HCT116 (cell line): Measurements from ENCODE around the gene SUCLG2. TPM values are rescaled to one million over a fixed set of nuclear protein-coding genes. Genes with fewer than 3 reads are reported as not detected.

ENCODE experiments used
- ATAC-seq: fragments of 200-7000 bp; cut with Tn5 transposase; 2 replicates; pipeline ENCODE4 v1.9.1; 2020; ENCODE audit warnings: mild to moderate bottlenecking, moderate library complexity
- BruUV-seq: library from RNA; stranded (reverse); fragments of 400-500 nt; replicated peaks from 2 replicates; lab custom pipeline; 2021; lab: Mats Ljungman, UMichigan
- CTCF ChIA-PET: fragments of 300-600 bp; sonication (Branson Sonifier 250); formaldehyde crosslinking; loops from one replicate; lab custom pipeline; 2021; ENCODE audit warnings: antibody characterized with exemption; lab: Charles Lee
- POLR2A ChIA-PET: fragments of 300-600, 350-600 bp; sonication (Branson Sonifier 250); formaldehyde crosslinking; loops from one replicate; lab custom pipeline; 2021; ENCODE audit warnings: antibody characterized with exemption; lab: Charles Lee
- RAD21 ChIA-PET, 2 experiments: fragments of 300-600 bp; sonication (Branson Sonifier 250); formaldehyde crosslinking; loops; one replicate each; lab custom pipeline; 2023; ENCODE audit warnings: low total read pairs in 2 of 2; ENCODE audit not compliant: uncharacterized antibody in 2 of 2, unreplicated experiment in 2 of 2, low non-redundant PET in 1 of 2; lab: Charles Lee
- DNase-seq: peaks from one replicate; pipeline ENCODE4 v3.0.0-alpha.2; 2010; ENCODE audit warnings: low read depth, low spot score
- H2AFZ ChIP-seq: fragments of 200-600 bp; shearing (Covaris generic), sonication (generic); 2 replicates; pipeline ENCODE4 v1.6.1; 2017; ENCODE audit warnings: low read depth, mixed run types, mixed read lengths, antibody characterized with exemption, low read length; ENCODE audit not compliant: poor library complexity, severe bottlenecking
- H3K27ac ChIP-seq: 2 replicates; pipeline ENCODE4 v1.5.1; 2012; ENCODE audit warnings: low read depth, low read length
- H3K27me3 ChIP-seq: fragments of 200-600 bp; sonication (generic); 2 replicates; pipeline ENCODE4 v1.6.1; 2016; ENCODE audit warnings: mixed run types, low read length, mixed read lengths; ENCODE audit not compliant: insufficient read depth
- H3K36me3 ChIP-seq, 2 experiments: fragments of 200-500 bp in 1 of 2; fragments of 200-600 bp in 1 of 2; sonication (Bioruptor generic) in 1 of 2; sonication (generic) in 1 of 2; 2 replicates each; pipeline versions ENCODE4 v1.5.1 to v1.6.1; 2014 to 2016; ENCODE audit warnings: low read length in 2 of 2, inconsistent platforms in 1 of 2, mixed read lengths in 1 of 2, mixed run types in 1 of 2; ENCODE audit not compliant: insufficient read depth in 2 of 2, control insufficient read depth in 1 of 2
- H3K4me1 ChIP-seq, 2 experiments: fragments of 200-600 bp in 1 of 2; sonication (generic) in 1 of 2; 2 replicates each; pipeline versions ENCODE4 v1.5.1 to v1.6.1; 2012 to 2017; ENCODE audit warnings: low read length in 2 of 2, inconsistent platforms in 1 of 2, mild to moderate bottlenecking in 1 of 2, mixed read lengths in 1 of 2, mixed run types in 1 of 2, moderate library complexity in 1 of 2; ENCODE audit not compliant: insufficient read depth in 2 of 2, control insufficient read depth in 1 of 2
- H3K4me2 ChIP-seq: fragments of 200-600 bp; sonication (generic); 2 replicates; pipeline ENCODE4 v1.6.1; 2017; ENCODE audit warnings: mixed run types, low read length, mixed read lengths
- H3K4me3 ChIP-seq, 2 experiments: fragments of 200-600 bp in 1 of 2; sonication (generic) in 1 of 2; replicated peaks in 1 of 2; 2 replicates each; pipeline ENCODE4 v1.5.1; 2011 to 2016; ENCODE audit warnings: low read length in 2 of 2, control low read depth in 1 of 2, low read depth in 1 of 2, mild to moderate bottlenecking in 1 of 2, mixed read lengths in 1 of 2, mixed run types in 1 of 2
- H3K79me2 ChIP-seq: fragments of 200-600 bp; sonication (generic); 2 replicates; pipeline ENCODE4 v1.6.1; 2017; ENCODE audit warnings: mild to moderate bottlenecking, mixed run types, low read length, moderate library complexity, mixed read lengths; ENCODE audit not compliant: insufficient read depth
- H3K9ac ChIP-seq: fragments of 200-600 bp; sonication (generic); 2 replicates; pipeline ENCODE4 v1.6.1; 2016; ENCODE audit warnings: low read length, mixed read lengths
- H3K9me2 ChIP-seq: fragments of 200-600 bp; sonication (generic), shearing (Covaris generic); 2 replicates; pipeline ENCODE4 v1.6.1; 2017; ENCODE audit warnings: mixed run types, mild to moderate bottlenecking, moderate library complexity; ENCODE audit not compliant: insufficient read depth
- H3K9me3 ChIP-seq, 2 experiments: fragments of 200-500 bp in 1 of 2; fragments of 200-600 bp in 1 of 2; sonication (Bioruptor generic) in 1 of 2; sonication (generic) in 1 of 2; 2 replicates each; pipeline ENCODE4 v1.6.1; 2014 to 2017; ENCODE audit warnings: low read length in 2 of 2, mixed read lengths in 2 of 2, inconsistent platforms in 1 of 2, low read depth in 1 of 2, mild to moderate bottlenecking in 1 of 2, mixed run types in 1 of 2, moderate library complexity in 1 of 2; ENCODE audit not compliant: control insufficient read depth in 1 of 2, insufficient read depth in 1 of 2
- H4K20me1 ChIP-seq: fragments of 200-600 bp; sonication (generic), shearing (Covaris generic); 2 replicates; pipeline ENCODE4 v1.6.1; 2017; ENCODE audit warnings: mixed run types, mild to moderate bottlenecking, moderate library complexity; ENCODE audit not compliant: insufficient read depth
- ATF3 ChIP-seq: IDR thresholded peaks from 2 replicates; pipeline ENCODE4 v1.6.1; 2012
- CTCF ChIP-seq, 3 experiments: fragments of 200-600 bp in 1 of 3; sonication (generic) in 1 of 3; IDR thresholded peaks in 2 of 3; conservative IDR thresholded peaks in 1 of 3; 2 replicates each; pipeline ENCODE4 v1.5.1; 2012 to 2017; ENCODE audit warnings: low read depth in 2 of 3, low read length in 2 of 3, antibody characterized with exemption in 1 of 3, borderline replicate concordance in 1 of 3, control low read depth in 1 of 3, mild to moderate bottlenecking in 1 of 3, mixed read lengths in 1 of 3, mixed run types in 1 of 3, moderate library complexity in 1 of 3; ENCODE audit not compliant: insufficient read depth in 1 of 3
- EZH2 ChIP-seq: fragments of 200-600 bp; sonication (generic); IDR thresholded peaks from 2 replicates; pipeline ENCODE4 v1.6.1; 2017; ENCODE audit warnings: antibody characterized with exemption, mixed run types
- EZH2phosphoT487 ChIP-seq: fragments of 200-600 bp; IDR thresholded peaks from 2 replicates; pipeline ENCODE4 v1.6.1; 2018; ENCODE audit warnings: antibody characterized with exemption, borderline replicate concordance
- JUND ChIP-seq: IDR thresholded peaks from 2 replicates; pipeline ENCODE4 v1.6.1; 2012
- POLR2A ChIP-seq: IDR thresholded peaks from 2 replicates; pipeline ENCODE4 v1.7.0; 2011; ENCODE audit warnings: borderline replicate concordance; ENCODE audit not compliant: insufficient read depth, insufficient read length; ENCODE audit errors: extremely low read depth
- RAD21 ChIP-seq: IDR thresholded peaks from 2 replicates; pipeline ENCODE4 v1.6.1; 2012; ENCODE audit warnings: low read depth, mild to moderate bottlenecking
- REST ChIP-seq: IDR thresholded peaks from 2 replicates; pipeline ENCODE4 v1.6.1; 2012; ENCODE audit warnings: low read depth
- SIN3A ChIP-seq: IDR thresholded peaks from 2 replicates; pipeline ENCODE4 v1.6.1; 2012; ENCODE audit warnings: low read depth
- SP1 ChIP-seq: IDR thresholded peaks from 2 replicates; pipeline ENCODE4 v1.6.1; 2012; ENCODE audit warnings: low read depth
- TCF7L2 ChIP-seq: IDR thresholded peaks from 2 replicates; pipeline ENCODE4 v1.7.0; 2011; ENCODE audit warnings: borderline replicate concordance, inconsistent platforms; ENCODE audit not compliant: insufficient read depth, insufficient read length; ENCODE audit errors: extremely low read depth
- YY1 ChIP-seq: IDR thresholded peaks from 2 replicates; pipeline ENCODE4 v1.6.1; 2011; ENCODE audit warnings: low read length, low read depth, moderate library complexity, mild to moderate bottlenecking; ENCODE audit not compliant: insufficient replicate concordance; ENCODE audit errors: extremely low read depth
- ZFX ChIP-seq: fragments of 450-650 bp; IDR thresholded peaks from 2 replicates; pipeline ENCODE4 v1.6.1; 2017
- ZNF274 ChIP-seq: fragments of 200-500 bp; sonication (Bioruptor generic); IDR thresholded peaks from 2 replicates; pipeline ENCODE4 v1.6.1; 2014; ENCODE audit warnings: mild to moderate bottlenecking, low read depth, low read length, inconsistent platforms
- intact Hi-C: fragments of 100-400 bp; cut with micrococcal nuclease; formaldehyde crosslinking; loops from 2 replicates; pipeline ENCODE4 v1.10.0; 2022
- total RNA-seq: library from RNA; stranded (reverse); gene quantifications from one replicate; pipeline ENCODE4 v1.2.1, GENCODE V29; 2021; ENCODE audit not compliant: unreplicated experiment
- TF ChIP-seq, protein P1 (sequence below): IDR thresholded peaks from 2 replicates; pipeline ENCODE4 v1.6.1; 2012

The SUCLG2 gene
- total RNA-seq, 1 experiment from 2014 or later = 49.2 TPM

DNA sequence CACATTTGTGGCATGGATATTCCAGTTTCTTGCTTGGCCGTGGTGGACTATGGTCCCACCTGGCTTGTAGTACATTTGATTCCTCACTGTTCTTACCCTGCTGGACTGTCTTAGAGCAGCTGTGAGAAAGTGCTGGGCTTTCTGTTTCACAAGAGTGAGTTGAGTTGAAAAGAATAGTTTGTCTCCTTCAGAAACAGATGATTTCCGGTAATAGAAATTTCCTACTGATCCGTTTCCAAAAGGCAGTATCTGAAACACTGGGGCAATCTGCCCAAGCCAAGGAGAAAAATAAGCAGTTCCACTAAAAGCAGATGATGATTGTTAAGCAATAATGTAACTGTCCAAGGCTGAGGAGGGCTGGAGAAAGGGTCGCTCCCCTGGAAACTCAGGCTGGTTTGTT lies 96.0 kb downstream of the SUCLG2 start:
- POLR2A ChIA-PET = no interaction called here
- Histone ChIP-seq H3K4me2 (no peak overlapping the region), H3K9ac (no peak overlapping the region), H3K27me3 (no peaks in the 10 kb centered on the region), H3K36me3 (no peaks in the 10 kb centered on the region), H3K9me3 (no peaks in the 10 kb centered on the region), H3K27ac (no peak overlapping the region), H3K4me3 (no peak overlapping the region), H3K79me2 (no peaks in the 10 kb centered on the region), H4K20me1 (no peaks in the 10 kb centered on the region), H3K4me1 (no peaks in the 10 kb centered on the region), H2AFZ (no peak overlapping the region), H3K9me2 (no peaks in the 10 kb centered on the region)
- RAD21 ChIA-PET = no interaction called here
- TF ChIP-seq EZH2 (no peak), TCF7L2 (no peak), SIN3A (no peak), JUND (no peak), EZH2phosphoT487 (no peak), SP1 (no peak), POLR2A (no peak), ATF3 (no peak), ZNF274 (no peak)
- DNase-seq = no peak
- no TSS peak for BruUV-seq
- no peak for ATAC-seq
- CTCF ChIA-PET = no interaction called here
- intact Hi-C loops = no loop called here

GRCh38 chr3:67557848-67558355 lies 96.5 kb downstream of the SUCLG2 start:
- no peaks in the 10 kb centered on the region for H3K79me2 ChIP-seq
- DNase-seq (no peak), ATAC-seq (no peak)
- no peaks in the 10 kb centered on the region for H3K9me3 ChIP-seq
- no peak overlapping the region for H3K4me2 ChIP-seq
- no peaks in the 10 kb centered on the region for H3K27me3 ChIP-seq
- no peak overlapping the region for H3K27ac ChIP-seq
- H3K9me2 ChIP-seq = no peaks in the 10 kb centered on the region
- H3K36me3 ChIP-seq = no peaks in the 10 kb centered on the region
- no peaks in the 10 kb centered on the region for H4K20me1 ChIP-seq
- RAD21 ChIA-PET = no interaction called here
- CTCF ChIA-PET = no interaction called here
- H3K4me3 ChIP-seq = no peak overlapping the region
- no peaks in the 10 kb centered on the region for H3K4me1 ChIP-seq
- intact Hi-C loops = no loop called here
- no peak overlapping the region for H2AFZ ChIP-seq
- POLR2A ChIA-PET = no interaction called here
- no peak overlapping the region for H3K9ac ChIP-seq
- BruUV-seq = no TSS peak
- TF ChIP-seq YY1 = no peak
- TF ChIP-seq ZFX = no peak
- TF ChIP-seq, protein P1, sequence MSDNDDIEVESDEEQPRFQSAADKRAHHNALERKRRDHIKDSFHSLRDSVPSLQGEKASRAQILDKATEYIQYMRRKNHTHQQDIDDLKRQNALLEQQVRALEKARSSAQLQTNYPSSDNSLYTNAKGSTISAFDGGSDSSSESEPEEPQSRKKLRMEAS = no peak
- TF ChIP-seq REST = no peak
- no peak for TF ChIP-seq CTCF (IDR thresholded peaks at IDR 0.05 in 2 of 3, conservative IDR thresholded peaks at IDR 0.05 in 1 of 3; ENCODE audit: borderline replicate concordance in 1 of 3, insufficient read depth in 1 of 3, low read depth in 2 of 3, low read length in 2 of 3)
- TF ChIP-seq SIN3A = no peak
- TF ChIP-seq TCF7L2 = no peak
- no peak for TF ChIP-seq RAD21
- TF ChIP-seq EZH2 = no peak
